Kidney tubule cell (primary cell): Measurements from ENCODE around the gene SCP2.
A peak's percentile ranks its signal among the peaks of the same experiment; 100 is the strongest.

Source experiments
- DNase-seq: peaks from one replicate; pipeline ENCODE4 v3.0.0-alpha.2; 2018; ENCODE audit warnings: low spot score

The SCP2 gene

GRCh38 chr1:53043271-53043670 is 116.2 kb downstream of the SCP2 start:
- DNase-seq, result peak; percentile 30

- no peak for DNase-seq
Observed at GRCh38 chr1:53044926-53045325, 117.8 kb downstream of the SCP2 start.

GRCh38 chr1:53046930-53047329 is 119.9 kb downstream of the SCP2 start:
- peak; percentile 58 for DNase-seq

GRCh38 chr1:53047737-53048736 is 121.0 kb downstream of the SCP2 start:
- peak; percentile 89 for DNase-seq

GRCh38 chr1:53048960-53049573 is 122.0 kb downstream of the SCP2 start:
- no peak for DNase-seq

- DNase-seq, result no peak
Observed at GRCh38 chr1:53049574-53049967, 122.5 kb downstream of the SCP2 start.

- no peak for DNase-seq
Observed at GRCh38 chr1:53050310-53050709, 123.2 kb downstream of the SCP2 start.

GRCh38 chr1:53051676-53052075 is 124.6 kb downstream of the SCP2 start:
- DNase-seq, result no peak

GRCh38 chr1:53057127-53057526 is 130.1 kb downstream of the SCP2 start:
- no peak for DNase-seq

GRCh38 chr1:53060579-53060978 is 133.5 kb downstream of the SCP2 start:
- DNase-seq, result no peak

- no peak for DNase-seq
Observed at GRCh38 chr1:53061123-53061858, 134.2 kb downstream of the SCP2 start.

- no peak for DNase-seq
Observed at GRCh38 chr1:53061859-53062707, 135.0 kb downstream of the SCP2 start, which contains the start of gene PODN. TSS of gene PODN (plus strand) at chr1:53062213. CDS start at chr1:53069856, 7,643 bp downstream.

GRCh38 chr1:53062708-53063591 is 135.9 kb downstream of the SCP2 start:
- DNase-seq, result no peak

- DNase-seq, result no peak
Observed at GRCh38 chr1:53063744-53064515, 136.9 kb downstream of the SCP2 start.

- DNase-seq, result no peak
Observed at GRCh38 chr1:53065391-53065790, 138.3 kb downstream of the SCP2 start.

- DNase-seq, result no peak
Observed at GRCh38 chr1:53066488-53066887, 139.4 kb downstream of the SCP2 start.

- DNase-seq, result no peak
Observed at GRCh38 chr1:53066891-53067738, 140.0 kb downstream of the SCP2 start.

- no peak for DNase-seq
Observed at GRCh38 chr1:53067886-53068285, 140.8 kb downstream of the SCP2 start.
